ENCODE data around the gene GCN1. TPM values are rescaled to one million over a fixed set of nuclear protein-coding genes. Genes with fewer than 3 reads are reported as not detected.
A peak's percentile ranks its signal among the peaks of the same experiment; 100 is the strongest.

The GCN1 gene
- total RNA-seq, 6 experiments from 2014 or later, result 29.9 to 62.8 (median 39.4) TPM

DNA sequence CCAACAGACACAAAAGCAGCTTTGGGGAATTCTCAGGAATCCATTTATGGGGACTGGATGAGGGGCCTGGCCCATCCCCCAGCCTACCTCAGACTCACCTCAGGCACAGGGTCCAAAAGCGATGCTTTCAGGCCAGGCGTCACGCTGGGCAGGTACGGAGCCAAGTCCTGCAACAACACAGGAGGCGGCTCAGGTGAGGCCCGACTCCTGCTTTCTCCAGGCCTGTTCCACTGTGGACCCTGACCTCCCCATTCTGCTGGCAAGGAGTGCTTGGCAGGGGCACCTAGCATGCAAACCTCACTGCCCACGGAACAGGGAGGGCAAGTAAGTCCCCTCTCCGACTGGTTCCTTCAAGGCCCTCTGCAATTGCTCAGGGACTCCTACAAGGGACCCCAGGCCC is 49.4 kb downstream of the GCN1 start:
- H3K4me3 ChIP-seq, result no peak overlapping the region
- H3K9me3 ChIP-seq, result no peaks in the 10 kb centered on the region
- ATAC-seq (peak; percentile 42 to 92 (median 62)), DNase-seq (peak in 2 of 3 donors; percentile 74 to 84)
- WGBS (ENCODE audit: insufficient coverage, low coverage, low lambda C conversion rate, missing lambda C conversion rate), result no CpG with 5 or more reads among the region's 8 CpGs
- no peak overlapping the region for H3K27ac ChIP-seq
- no peaks in the 10 kb centered on the region for H3K27me3 ChIP-seq
- H3K36me3 ChIP-seq, result peaks cover 0 to 97% (median 55%) of the 10 kb centered on the region in 4 donors
- no peaks in the 10 kb centered on the region for H3K4me1 ChIP-seq
- TF ChIP-seq, protein P1, sequence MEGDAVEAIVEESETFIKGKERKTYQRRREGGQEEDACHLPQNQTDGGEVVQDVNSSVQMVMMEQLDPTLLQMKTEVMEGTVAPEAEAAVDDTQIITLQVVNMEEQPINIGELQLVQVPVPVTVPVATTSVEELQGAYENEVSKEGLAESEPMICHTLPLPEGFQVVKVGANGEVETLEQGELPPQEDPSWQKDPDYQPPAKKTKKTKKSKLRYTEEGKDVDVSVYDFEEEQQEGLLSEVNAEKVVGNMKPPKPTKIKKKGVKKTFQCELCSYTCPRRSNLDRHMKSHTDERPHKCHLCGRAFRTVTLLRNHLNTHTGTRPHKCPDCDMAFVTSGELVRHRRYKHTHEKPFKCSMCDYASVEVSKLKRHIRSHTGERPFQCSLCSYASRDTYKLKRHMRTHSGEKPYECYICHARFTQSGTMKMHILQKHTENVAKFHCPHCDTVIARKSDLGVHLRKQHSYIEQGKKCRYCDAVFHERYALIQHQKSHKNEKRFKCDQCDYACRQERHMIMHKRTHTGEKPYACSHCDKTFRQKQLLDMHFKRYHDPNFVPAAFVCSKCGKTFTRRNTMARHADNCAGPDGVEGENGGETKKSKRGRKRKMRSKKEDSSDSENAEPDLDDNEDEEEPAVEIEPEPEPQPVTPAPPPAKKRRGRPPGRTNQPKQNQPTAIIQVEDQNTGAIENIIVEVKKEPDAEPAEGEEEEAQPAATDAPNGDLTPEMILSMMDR (IDR thresholded peaks at IDR 0.05), result no peak
- TF ChIP-seq POLR2A (IDR thresholded peaks at IDR 0.05), result no peak
- intact Hi-C loops (cut with DNase I), result no loop called here

DNA sequence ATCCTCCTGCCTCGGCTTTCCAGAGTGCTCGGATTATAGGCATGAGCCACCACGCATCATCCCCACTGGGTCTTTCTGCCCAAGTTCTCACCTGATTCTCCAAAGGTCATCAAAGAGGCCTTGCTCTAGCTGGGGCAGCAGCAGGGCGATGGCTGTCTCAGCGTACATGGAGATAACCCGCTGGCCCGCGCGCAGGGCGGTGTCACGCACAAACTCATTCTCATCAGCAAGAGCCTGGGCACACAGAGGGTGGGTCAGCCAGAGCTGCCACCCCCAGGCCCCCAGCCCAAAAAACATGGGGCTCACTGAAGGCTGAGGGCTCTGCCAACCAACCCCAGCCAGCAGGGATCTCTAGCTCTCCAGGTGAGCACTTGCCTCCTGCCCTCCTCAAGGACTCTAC is 50.3 kb downstream of the GCN1 start:
- Histone ChIP-seq H3K9me3 (no peaks in the 10 kb centered on the region), H3K36me3 (peaks cover 0 to 97% (median 55%) of the 10 kb centered on the region in 4 donors), H3K4me1 (no peaks in the 10 kb centered on the region), H3K27me3 (no peaks in the 10 kb centered on the region), H3K4me3 (no peak overlapping the region), H3K27ac (no peak overlapping the region)
- DNase-seq (peak in 1 of 3 donors; percentile 34), ATAC-seq (no peak)
- TF ChIP-seq POLR2A (IDR thresholded peaks at IDR 0.05), result no peak
- TF ChIP-seq, protein P1 (IDR thresholded peaks at IDR 0.05), result no peak
- 94% methylated on average over 10 of the region's 11 CpGs for WGBS (ENCODE audit: insufficient coverage, low coverage, low lambda C conversion rate, missing lambda C conversion rate)
- intact Hi-C loops (cut with DNase I), result no loop called here

DNA sequence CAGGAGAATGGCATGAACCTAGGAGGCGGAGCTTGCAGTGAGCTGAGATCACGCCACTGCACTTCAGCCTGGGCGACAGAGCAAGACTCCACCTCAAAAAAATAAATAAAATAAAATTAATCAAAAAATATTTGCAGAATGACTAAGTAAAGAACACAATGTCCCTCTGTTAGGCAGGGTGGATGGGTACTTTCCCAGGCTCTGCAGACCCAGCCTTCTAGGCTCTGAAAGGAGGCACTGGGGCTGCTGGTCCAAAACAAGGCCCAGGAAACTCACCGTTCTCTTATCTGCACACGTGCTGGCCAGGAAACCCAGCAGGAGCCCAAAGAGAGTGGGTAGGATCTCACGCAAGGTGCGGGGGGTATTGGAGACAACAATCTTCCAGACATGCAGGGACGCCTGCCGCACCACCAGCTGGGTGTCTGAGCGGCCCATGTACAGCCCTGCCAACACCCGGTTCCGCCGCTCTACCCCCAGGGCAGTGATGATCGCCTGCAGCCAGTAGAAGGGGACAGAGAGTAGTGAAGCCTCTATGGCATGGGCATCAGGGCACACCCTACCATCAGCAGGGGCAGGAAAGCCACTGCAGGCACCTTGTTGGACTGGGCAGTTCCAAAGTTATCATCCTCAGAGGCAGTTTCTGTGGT is 52.2 kb downstream of the GCN1 start:
- WGBS (ENCODE audit: insufficient coverage, low coverage, low lambda C conversion rate, missing lambda C conversion rate), result 90% methylated on average over 5 of the region's 14 CpGs
- Histone ChIP-seq H3K4me3 (no peak overlapping the region), H3K27me3 (no peaks in the 10 kb centered on the region), H3K36me3 (peaks cover 0 to 99% (median 49%) of the 10 kb centered on the region in 4 donors), H3K9me3 (no peaks in the 10 kb centered on the region), H3K27ac (no peak overlapping the region), H3K4me1 (no peaks in the 10 kb centered on the region)
- ATAC-seq (no peak), DNase-seq (peak in 1 of 3 donors; percentile 32)
- TF ChIP-seq, protein P1 (IDR thresholded peaks at IDR 0.05), result no peak
- no peak for TF ChIP-seq POLR2A (IDR thresholded peaks at IDR 0.05)
- intact Hi-C loops (cut with DNase I), result no loop called here

DNA sequence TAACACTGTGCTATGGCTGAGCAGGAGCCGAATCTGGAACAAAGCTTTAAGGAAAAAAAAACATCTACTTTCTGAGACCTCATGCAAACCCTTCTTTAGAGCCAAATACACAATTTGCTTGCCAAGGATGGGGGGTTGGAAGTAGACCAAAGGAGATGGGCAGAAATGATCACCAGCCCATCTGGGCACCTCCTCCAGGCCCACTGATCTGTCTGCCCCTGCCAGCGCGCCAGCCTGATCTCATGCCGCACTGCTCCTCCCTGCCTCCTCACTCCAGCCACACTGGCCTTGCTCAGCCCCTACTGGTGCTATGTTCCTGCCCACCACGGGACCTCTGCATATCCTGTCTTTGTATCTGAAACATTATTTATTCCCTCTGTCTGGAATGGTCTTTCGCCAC is 53.2 kb downstream of the GCN1 start:
- TF ChIP-seq, protein P1 (IDR thresholded peaks at IDR 0.05), result no peak
- TF ChIP-seq POLR2A (IDR thresholded peaks at IDR 0.05), result no peak
- Histone ChIP-seq H3K36me3 (peaks cover 3 to 99% (median 51%) of the 10 kb centered on the region in 4 donors), H3K27ac (no peak overlapping the region), H3K27me3 (no peaks in the 10 kb centered on the region), H3K4me1 (no peaks in the 10 kb centered on the region), H3K9me3 (no peaks in the 10 kb centered on the region), H3K4me3 (no peak overlapping the region)
- ATAC-seq, result no peak
- intact Hi-C loops (cut with DNase I), result no loop called here
- 92% methylated on average over 4 of the region's 6 CpGs for WGBS (ENCODE audit: insufficient coverage, low coverage, low lambda C conversion rate, missing lambda C conversion rate)
- DNase-seq, result peak in 1 of 3 donors; percentile 28
